ENCODE measurements around the gene CEP128.

The CEP128 gene

GRCh38 chr14:80784820-80785219 is 156.7 kb downstream of the CEP128 start:
- H3K4me3 ChIP-seq (ENCODE audit: low read length) = no peak overlapping the region
- TF ChIP-seq, protein P1, sequence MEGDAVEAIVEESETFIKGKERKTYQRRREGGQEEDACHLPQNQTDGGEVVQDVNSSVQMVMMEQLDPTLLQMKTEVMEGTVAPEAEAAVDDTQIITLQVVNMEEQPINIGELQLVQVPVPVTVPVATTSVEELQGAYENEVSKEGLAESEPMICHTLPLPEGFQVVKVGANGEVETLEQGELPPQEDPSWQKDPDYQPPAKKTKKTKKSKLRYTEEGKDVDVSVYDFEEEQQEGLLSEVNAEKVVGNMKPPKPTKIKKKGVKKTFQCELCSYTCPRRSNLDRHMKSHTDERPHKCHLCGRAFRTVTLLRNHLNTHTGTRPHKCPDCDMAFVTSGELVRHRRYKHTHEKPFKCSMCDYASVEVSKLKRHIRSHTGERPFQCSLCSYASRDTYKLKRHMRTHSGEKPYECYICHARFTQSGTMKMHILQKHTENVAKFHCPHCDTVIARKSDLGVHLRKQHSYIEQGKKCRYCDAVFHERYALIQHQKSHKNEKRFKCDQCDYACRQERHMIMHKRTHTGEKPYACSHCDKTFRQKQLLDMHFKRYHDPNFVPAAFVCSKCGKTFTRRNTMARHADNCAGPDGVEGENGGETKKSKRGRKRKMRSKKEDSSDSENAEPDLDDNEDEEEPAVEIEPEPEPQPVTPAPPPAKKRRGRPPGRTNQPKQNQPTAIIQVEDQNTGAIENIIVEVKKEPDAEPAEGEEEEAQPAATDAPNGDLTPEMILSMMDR (conservative IDR thresholded peaks at IDR 0.05; ENCODE audit: low read depth, low read length) = peak; percentile 39
- no peak for DNase-seq (ENCODE audit: low read depth)

GRCh38 chr14:80781972-80782367 is 159.6 kb downstream of the CEP128 start:
- DNase-seq (ENCODE audit: low read depth) = no peak
- TF ChIP-seq, protein P1 (conservative IDR thresholded peaks at IDR 0.05; ENCODE audit: low read depth, low read length) = no peak
- H3K4me3 ChIP-seq (ENCODE audit: low read length) = no peak overlapping the region

DNA sequence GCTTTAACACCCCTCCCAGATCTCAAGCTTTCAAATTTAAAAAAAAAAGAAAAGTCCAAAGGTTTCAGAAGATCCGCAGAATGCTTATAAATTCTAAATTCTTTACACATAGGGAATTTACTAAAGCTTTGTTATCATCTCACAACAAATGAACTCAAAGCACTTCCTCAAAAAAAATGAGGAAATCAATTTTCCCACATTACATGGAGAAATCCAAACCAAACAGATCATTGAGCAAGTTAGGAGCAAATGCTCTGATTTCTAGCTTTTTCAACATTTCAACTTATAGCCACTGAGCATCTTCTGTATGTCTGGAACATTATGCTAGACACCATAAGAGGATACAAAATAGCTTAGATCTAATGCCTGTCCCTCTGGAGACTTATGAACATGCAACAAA is 161.0 kb downstream of the CEP128 start:
- DNase-seq (ENCODE audit: low read depth) = no peak
- no peak overlapping the region for H3K4me3 ChIP-seq (ENCODE audit: low read length)
- TF ChIP-seq, protein P1 (conservative IDR thresholded peaks at IDR 0.05; ENCODE audit: low read depth, low read length) = no peak

- DNase-seq (ENCODE audit: low read depth) = no peak
- no peak overlapping the region for H3K4me3 ChIP-seq (ENCODE audit: low read length)
- TF ChIP-seq, protein P1 (conservative IDR thresholded peaks at IDR 0.05; ENCODE audit: low read depth, low read length) = no peak
Observed at GRCh38 chr14:80776657-80777056, 164.9 kb downstream of the CEP128 start.

GRCh38 chr14:80776186-80776585 is 165.4 kb downstream of the CEP128 start:
- no peak overlapping the region for H3K4me3 ChIP-seq (ENCODE audit: low read length)
- DNase-seq (ENCODE audit: low read depth) = no peak
- TF ChIP-seq, protein P1 (conservative IDR thresholded peaks at IDR 0.05; ENCODE audit: low read depth, low read length) = no peak

- H3K4me3 ChIP-seq (ENCODE audit: low read length) = no peak overlapping the region
- TF ChIP-seq, protein P1 (conservative IDR thresholded peaks at IDR 0.05; ENCODE audit: low read depth, low read length) = no peak
- no peak for DNase-seq (ENCODE audit: low read depth)
Observed at GRCh38 chr14:80772504-80772903, 169.0 kb downstream of the CEP128 start.

GRCh38 chr14:80771201-80771600 is 170.3 kb downstream of the CEP128 start:
- H3K4me3 ChIP-seq (ENCODE audit: low read length) = no peak overlapping the region
- TF ChIP-seq, protein P1 (conservative IDR thresholded peaks at IDR 0.05; ENCODE audit: low read depth, low read length) = no peak
- DNase-seq (ENCODE audit: low read depth) = no peak

All from retinal pigment epithelial cell (primary cell).